Breast epithelium (tissue), 3 donors: Measurements from ENCODE around the gene TXNRD2.

ENCODE experiments used
- CTCF ChIP-seq, 3 donors: fragments of 450-650 bp; IDR thresholded peaks; one replicate each; pipeline ENCODE4 v1.5.1; 2016 to 2017; ENCODE audit warnings: antibody characterized with exemption in 3 of 3, mild to moderate bottlenecking in 3 of 3, moderate library complexity in 3 of 3
- POLR2AphosphoS5 ChIP-seq, 3 donors: sonication (generic); formaldehyde crosslinking; IDR thresholded peaks; one replicate each; pipeline ENCODE4 v1.6.1; 2017; ENCODE audit warnings: antibody characterized with exemption in 3 of 3

GRCh38 chr22:19917389-19918138 is 24.1 kb downstream of the TXNRD2 start:
- no peak for TF ChIP-seq POLR2AphosphoS5 (IDR thresholded peaks at IDR 0.05)
- no peak for TF ChIP-seq CTCF (IDR thresholded peaks at IDR 0.05)
